NCI-H1930 (cell line): ENCODE measurements around the gene MYO5A.

Experiments
- DNase-seq, 2 experiments: peaks; one replicate each; lab custom pipeline; 2025; lab: John Stamatoyannopoulos, UW

Gene MYO5A

DNA sequence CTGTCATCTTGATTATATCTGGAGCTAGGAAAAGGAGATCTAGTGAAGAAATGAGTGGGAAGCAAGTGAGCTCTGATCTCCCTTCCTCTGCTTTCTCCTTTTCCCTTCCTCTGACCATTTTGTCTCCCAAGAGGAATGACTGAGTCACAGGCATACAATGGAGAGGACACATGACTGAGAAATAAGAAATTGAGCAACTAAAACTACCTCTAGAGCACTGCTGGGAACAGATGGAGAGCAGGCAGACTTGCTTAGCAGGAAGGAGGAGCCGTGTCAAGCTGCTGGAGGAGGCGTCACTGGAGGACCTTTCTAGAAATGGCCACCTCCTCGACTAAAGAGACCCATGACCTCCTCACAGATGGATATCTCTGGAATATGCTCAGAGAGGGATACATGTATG, 166.2 kb downstream of the MYO5A start:
- DNase-seq: no peak

DNA sequence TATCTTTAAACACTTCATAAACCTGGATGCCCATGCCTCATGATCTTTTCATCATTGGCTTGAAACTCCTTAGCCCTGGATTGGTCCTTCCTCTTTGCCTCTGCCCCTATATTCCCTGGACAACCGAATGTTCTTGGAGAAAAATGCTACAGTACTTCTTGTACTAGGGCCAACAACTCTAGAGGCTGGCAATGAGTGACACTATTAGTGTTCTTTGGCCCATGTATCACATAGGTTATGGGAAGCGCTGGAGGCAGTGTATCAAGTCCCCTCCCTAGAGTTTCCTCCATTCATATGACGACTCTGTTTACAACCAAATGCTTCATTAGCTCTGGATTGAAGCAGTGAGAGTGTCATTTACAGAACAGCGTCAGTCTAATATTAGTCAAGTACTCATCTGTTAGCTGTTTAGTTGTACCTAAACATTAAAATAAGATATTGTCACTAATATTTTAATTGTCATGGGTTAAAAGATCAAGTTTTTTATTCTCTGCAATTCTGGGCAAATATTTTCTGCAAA, 166.6 kb downstream of the MYO5A start:
- no peak for DNase-seq

DNA sequence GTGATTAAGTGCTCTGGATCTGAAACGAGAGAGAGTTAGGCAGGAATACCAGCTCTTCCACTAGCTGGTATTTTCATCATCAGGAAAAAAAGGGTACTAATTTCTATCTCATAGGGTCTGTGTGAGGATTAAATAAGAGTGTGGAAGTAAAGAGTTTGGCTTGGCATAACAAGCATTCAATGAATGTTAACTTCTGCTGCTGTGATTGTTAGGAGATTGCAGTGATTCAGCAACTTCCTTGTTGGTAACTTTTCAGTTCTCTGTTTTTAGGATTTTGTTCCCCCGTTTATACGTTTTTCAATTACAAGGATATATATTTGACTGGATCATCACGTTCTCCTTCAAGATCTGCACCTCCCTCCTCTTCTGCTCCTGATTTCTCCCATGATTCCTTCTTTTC, 167.2 kb downstream of the MYO5A start:
- no peak for DNase-seq

DNA sequence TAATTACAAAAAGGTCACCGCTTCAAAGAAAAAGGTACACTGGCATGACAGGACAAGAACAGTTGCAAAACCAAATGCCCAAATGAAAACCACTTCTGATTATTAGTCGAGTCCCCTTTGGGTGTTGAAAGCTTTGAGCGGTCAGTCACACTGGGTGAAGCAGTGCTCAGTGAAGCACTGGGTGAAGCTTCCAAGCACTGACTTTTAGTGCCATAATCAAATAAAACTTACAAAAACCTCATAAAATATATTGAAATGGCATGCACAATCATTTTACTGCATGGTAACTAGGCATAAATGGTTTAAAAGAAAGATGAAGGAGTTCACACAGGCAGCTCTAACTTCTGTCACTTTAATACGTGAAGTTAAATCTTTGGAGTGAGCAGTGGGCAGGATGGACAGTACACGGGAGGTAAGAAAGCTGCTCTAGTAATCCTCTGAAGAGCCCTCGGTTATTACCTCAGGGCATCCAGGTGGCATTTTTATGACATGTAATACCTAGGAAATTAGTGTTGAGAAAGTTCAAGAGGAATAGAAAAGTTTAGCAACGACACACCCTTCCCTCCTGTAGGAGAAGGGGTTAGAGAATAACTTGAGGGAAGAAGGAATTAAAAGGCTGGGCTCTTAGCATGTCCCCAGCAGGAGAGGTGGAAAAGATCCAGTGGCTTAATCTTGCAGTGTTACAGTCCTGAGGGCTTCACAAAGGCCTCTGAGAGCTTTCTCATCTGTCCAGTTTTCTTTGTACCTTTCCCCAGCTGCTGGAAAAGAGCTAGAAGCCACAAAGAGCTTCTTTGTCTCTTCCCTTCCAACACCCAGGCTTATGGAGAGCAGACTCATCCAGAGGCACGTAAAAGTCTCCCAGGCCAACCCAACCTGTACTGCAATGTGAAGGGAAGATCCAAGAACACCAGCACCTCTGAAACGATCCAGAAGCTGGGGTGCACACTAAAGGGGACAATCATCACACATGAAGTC, 168.2 kb downstream of the MYO5A start:
- DNase-seq: no peak

DNA sequence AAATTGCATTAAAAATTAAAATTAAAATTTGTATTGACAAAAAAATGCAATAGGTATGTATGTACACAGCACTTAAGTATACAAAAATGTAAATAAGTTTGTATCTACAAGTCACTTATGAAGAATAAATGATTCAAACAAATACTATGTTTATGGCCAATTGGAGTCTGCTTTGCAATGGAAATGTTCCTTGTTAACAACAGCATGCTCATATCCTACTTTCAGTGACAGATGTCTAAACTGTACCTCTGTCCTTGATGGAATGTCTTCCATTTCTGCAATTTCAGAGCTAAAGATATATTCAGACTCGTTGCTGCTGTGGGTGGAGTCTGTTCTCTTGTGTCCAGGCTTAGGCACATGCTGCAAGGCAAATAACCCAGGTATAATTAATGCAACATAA, 169.0 kb downstream of the MYO5A start:
- no peak for DNase-seq

DNA sequence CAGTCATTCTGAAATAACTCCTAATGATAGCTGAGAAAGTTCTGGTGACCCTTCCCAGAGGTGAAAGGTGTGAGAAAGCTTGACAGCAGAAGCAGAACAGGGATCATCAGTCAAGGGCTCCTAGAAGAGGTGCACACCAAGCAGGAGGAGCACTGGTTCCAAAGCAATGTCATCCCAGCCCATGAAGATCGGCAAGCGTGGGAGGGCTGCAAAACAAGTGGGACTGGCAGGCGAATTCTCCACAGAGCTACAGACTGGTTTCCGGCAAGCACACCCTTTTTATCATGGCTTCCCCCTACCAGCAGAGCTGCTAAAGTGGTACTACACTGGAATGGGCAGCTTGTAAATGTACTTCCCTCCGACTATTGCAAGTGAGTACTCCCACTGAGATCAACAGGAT, 170.7 kb downstream of the MYO5A start:
- no peak for DNase-seq

DNA sequence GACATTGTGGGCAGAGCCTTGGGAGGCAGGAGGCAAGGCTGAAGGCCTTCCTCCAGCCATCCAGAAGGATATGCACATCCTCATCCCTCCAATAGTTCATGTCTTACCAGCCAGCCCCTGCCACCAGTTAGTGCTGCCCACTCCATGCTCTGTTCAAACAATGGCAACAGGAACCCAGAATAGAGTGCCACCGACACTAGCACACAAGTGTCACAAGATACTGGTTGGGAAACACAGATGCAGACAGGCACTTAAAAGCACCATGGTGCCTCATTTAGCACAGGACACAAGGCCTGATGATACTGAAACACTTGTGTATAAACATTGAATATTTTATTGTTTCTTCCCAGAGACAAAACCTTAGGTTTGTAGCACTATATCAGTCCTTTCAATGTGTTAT, 176.6 kb downstream of the MYO5A start:
- no peak for DNase-seq

DNA sequence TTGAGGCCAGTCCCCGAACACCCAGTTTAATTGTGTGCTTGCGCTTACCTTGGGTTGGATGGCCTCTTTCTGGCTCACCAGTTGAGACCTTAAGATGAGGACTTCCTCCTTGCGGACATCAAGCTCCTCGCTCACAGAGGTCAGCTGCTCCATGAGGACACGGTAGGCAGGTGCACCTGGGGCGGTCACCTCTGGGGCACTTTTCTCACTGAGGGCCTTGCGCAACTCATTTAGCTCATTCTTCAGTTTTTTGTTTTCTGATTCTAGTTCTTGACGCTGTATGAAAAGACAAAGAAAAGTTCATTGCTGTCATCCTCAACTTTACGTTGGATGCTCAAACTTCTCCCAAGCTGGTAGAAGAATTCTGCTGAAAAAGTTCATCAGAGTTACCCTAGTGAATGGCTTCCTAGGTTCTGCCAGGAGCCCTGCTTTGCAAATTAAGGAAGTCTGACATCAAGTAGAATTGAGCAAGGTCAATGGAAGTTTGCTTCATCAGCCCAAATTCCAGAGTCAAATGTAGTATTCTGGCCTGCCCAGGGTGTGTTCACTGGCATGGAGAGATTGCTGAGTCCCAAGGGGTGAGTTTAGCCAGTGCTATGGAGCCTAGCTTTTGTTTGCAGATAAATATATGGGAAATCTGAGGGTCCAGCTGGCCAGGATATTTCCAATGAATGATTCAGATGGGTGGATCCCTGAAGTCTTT, 177.3 kb downstream of the MYO5A start:
- DNase-seq: no peak

DNA sequence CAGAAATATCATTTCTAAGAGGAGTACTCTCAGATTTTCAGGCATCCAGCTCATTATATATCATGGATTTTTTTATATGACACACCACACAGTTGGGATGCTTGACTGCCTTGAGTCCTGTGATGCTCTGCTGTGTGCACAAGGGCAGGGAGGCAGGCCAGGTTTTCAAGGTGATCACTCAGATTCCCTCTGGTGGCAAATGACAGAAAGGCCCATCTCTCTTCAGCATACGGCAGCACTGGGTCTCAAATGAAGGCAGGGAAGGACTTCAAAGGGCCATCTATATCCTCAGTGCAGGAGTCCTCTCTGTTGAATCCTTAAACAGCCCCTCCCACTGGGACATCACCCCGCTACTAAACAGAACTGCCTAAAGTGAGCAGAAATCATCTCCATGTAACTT, 178.3 kb downstream of the MYO5A start:
- no peak for DNase-seq

DNA sequence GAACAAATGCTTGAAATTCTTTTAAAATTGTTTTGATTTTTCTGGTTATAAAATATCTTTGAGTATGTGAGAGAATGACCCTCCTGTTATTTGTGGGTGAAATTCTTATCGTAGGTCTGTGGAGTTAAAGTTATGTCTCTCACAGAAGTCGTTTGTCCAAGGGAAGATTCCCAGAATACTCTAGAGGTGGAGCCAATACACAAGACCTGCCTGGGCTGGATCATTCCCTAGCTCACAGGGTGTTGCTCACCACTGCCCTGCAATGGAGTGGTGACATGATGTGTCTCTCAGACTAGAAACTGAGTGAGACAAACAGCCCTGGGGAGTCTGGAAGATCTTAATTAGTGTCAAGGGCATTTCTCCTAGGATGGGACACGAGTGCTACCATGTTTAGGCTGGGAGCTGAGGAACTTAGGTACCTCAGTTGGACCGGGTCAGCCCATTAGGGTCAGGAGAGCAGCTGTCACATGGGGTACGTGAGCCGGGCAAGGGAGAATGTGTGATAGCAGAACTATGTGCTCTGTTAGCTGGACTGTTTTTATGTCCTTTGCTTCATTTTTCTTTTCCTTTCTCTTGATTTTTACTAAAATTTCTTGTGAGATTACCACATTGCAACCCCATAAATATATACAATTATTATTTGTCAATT, 179.5 kb downstream of the MYO5A start:
- DNase-seq: no peak

DNA sequence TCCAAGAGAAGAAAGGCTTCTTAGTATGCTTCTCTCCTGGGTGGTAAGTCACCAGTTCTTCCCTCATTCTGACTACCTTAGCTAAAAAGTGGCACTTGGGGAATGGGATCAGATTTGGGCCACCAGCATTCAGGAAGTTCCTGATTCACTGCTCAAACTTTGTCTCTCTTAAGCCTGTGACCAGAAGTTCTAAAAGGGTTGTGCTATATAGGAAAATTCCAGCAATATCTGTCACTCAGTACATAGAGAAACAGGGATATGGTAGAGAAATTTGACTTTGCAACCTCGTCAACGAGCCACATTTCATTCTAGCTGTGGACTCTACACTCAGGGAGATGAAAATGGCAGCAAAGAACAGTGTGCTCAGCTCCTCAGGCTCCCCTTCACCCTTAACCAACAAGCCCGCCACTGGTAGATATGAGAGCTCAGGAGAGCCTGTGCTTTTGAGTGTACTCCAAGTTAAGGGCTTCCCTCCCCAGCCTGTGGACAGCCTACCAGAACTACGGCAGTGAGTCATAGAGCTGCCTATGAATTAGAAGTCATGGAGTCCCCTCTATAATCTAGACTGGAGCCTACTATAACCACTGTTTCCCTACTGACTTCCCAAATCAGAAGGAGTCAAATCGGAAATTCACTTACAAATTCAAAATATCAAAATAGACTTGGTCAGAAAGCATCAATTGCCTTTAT, 180.5 kb downstream of the MYO5A start:
- no peak for DNase-seq

DNA sequence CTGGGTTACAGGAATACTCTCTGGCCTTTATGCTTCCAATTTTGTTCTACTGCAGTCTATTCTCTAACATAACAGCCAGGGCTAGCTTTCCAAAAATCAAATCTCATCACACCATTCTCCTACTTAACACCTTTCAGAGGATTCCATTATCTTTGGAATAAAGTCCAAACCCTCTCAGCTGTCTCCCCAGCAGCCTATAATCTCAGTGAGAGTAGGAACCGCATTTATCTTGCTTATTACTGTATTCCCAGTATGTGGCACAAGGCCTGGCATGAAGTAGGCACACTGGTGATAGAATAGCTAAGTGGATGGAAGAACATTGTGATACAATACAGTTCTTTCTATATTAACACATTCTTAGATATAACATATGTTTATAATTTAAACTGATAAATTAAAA, 184.1 kb downstream of the MYO5A start:
- no peak for DNase-seq

DNA sequence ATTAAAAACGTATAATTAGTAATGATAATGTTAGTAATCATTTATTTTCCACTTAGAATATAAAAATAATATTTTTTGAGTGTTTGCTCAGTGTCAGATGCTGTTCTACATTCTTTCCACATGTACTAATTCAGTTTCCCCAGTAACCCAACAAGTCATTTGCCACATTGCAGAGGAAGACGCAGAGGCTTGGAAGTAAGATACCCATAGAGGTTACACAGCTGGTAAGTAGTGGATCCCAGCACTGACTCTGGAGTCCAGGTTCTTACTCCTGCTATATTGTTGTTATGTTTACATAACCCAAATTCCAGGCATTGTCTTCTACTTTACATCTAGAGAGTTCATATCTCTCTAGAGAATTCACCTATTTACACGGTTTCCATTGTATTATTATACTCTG, 184.8 kb downstream of the MYO5A start:
- DNase-seq: no peak

DNA sequence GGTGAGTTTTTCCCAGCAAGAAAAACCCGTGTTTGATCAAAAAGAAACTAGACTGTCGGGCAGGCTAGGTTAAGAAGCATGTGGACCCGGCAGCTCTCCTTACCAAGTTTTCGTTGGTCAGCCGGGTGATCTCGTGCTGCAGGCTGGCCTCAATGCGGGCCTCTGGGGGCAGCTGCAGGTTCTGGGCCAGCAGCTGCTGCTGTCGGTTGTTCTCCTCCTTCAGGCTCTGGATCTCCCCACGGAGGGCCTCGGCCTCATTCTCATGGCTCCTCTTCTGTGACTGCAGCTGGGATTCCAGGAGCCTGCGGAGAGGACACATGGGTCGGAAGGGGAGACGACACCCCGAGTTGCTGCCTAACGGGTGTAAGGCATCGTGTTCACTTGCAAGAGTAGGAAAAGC, 188.6 kb downstream of the MYO5A start:
- no peak for DNase-seq

DNA sequence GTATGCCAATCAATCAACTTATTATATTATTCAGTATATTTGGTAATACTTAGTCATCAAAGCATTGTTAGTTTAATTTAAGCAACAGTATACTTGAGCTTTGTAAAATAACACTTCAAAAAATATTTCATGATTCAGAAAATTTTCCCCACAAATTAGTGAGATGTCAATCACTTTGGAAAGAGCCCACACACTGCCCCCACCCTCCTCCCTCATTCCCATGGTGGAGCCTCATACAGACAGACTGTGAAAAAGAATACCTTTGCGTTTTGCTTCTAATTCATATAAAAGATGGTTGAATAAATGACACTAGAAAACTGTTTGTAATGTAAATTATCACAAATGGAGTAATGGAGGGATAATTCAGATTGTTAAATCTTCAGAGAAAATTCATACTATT, 189.8 kb downstream of the MYO5A start:
- DNase-seq: no peak

DNA sequence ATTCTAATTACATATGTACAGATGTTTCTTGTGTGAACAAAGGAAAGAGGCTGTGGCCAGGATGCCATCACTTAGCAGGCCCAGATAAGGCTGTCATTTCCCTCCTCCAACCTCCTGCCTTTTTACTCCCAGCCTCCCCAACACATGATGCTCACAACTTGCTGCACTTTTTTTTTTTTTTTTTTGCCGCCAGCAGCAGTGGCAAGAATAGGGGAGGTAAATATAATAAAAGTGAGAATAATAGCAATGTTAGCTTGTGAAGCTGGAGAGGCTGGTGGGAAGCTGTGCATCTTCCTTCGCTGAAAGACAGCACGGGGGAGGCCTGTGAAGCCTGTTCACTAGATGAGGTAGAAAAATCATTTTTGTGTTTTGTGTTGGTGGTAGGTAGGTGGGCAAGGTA, 190.6 kb downstream of the MYO5A start:
- no peak for DNase-seq

DNA sequence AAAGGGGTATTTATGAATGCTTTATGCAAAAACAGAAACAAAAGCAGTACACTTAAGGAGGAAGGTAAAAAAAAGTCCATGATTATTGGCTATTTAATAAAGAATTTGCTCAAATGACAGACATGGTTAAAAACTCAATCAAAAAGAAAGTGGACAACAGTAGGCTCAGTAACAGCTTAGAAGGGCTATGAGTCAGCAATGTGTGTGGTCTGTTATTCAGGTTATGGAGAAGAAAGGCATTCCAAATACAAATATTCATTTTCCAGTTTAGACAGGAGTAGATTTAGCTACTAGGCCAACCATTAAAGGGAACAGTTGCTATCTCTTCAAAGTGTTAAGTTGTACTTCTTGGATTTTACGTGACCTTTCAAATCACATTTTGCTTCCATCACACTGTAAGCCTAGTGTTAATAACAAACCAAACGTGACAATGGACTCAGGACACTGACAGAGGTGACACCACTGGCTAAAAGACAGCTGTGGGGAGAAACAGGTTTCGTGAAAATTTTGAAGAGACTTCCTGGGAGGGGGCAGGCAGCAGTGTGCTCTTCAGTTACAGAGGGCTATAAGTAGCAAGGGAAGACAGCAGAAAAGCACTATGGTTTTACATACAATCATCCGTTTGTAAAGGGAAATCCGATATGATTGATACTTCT, 191.4 kb downstream of the MYO5A start:
- DNase-seq: no peak

DNA sequence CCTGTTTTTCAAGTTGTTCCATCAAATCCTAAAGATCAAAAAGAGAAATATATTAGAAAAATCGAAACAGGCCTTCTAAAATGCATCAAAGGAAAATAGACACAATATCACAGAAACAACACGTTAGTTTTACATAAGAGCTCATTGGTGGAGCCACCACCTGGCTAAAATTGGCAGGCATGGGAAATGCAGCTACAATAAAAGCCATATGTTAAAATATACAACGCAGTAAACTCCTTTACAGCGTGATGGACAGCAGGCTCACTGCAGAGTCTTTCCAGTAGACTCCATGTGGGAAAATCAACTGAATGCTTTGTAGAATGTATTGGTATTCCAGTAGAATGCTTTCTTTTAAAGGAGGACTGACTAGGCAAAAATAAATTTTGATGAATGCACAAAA, 192.2 kb downstream of the MYO5A start:
- no peak for DNase-seq

DNA sequence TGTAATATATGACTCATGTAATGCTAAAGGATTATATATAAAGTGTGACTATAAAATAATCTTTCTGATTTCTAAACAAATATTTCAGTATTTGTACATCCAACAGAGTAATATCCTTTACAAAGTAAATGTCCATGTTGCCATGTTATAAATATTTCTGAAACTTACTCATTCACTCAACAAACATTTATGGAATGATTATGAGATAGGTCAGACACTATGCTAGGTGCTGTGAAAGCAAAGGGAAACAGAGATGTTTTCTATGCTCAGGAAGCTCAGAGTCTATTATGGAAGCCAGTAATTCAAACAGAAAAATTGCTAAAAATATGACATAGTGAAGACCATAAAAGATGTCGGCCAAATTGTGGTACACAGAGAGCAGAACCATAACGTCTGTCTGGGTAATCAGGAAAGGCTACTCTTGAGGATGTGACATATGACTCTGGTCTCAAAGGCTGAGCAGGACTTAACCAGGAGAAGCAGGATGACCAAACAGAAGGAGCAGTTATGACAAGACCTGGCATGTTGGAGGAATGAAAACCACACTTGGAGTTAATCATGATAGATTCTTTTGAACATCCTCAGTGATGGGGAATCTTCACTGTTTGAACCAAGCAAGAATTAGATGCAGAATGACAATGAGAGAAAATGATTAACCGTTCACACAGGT, 194.1 kb downstream of the MYO5A start:
- DNase-seq: no peak

DNA sequence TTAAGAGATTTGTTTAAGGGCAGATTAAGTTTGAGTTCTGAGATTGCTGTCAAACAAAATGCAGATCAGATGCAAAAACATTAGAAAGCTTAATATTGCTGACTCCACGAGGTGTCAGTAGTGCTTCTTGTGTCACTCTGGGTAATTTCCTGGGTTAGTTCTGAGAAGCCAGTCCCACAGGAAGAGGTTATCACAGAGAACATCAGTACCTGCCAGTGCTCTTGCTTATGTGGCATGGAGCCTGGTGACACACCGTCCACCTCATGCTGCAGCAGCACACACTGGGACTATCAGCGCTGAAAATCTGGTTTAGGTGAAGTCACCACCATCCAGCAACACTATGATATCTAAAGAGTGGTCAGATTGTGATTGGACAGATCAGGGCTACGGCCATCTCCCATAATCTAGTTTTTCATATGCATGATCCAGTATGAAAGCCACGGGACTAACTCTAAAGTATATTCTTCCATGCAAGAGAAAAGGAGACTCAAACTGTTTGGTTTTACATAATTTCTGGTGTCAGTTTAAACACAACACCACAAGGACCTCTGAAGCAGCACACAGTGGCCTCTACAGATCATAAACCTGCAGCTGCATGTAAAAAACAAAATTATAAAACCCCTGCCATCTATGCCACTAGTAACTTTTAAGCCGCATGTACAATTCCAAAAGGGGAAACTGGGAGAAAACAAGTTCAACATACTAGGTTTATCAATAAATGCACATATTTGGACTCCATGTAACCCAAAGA, 197.0 kb downstream of the MYO5A start:
- DNase-seq: no peak
